ENCODE measurements around the gene DDR1.

DDR1 gene

GRCh38 chr6:30928677-30929076 is 44.4 kb downstream of the DDR1 start:
- Histone ChIP-seq H3K4me3 (ENCODE audit: severe bottlenecking) (no peak overlapping the region), H3K4me1 (ENCODE audit: insufficient read depth, poor library complexity, severe bottlenecking) (peaks cover 19% of the 10 kb centered on the region), H3K9me3 (ENCODE audit: severe bottlenecking) (peaks cover 6% of the 10 kb centered on the region), H3K27ac (ENCODE audit: poor library complexity, severe bottlenecking) (no peak overlapping the region), H3K27me3 (ENCODE audit: insufficient read depth, poor library complexity, severe bottlenecking) (no peaks in the 10 kb centered on the region), H3K36me3 (ENCODE audit: low read depth) (peaks cover 38% of the 10 kb centered on the region)
- TF ChIP-seq CTCF (IDR thresholded peaks at IDR 0.05; ENCODE audit: poor library complexity, severe bottlenecking): no peak
- ATAC-seq (ENCODE audit: low read depth) (no peak), DNase-seq (ENCODE audit: low spot score) (no peak)

- TF ChIP-seq CTCF (IDR thresholded peaks at IDR 0.05; ENCODE audit: poor library complexity, severe bottlenecking): no peak
- Histone ChIP-seq H3K4me3 (ENCODE audit: severe bottlenecking) (no peak overlapping the region), H3K27me3 (ENCODE audit: insufficient read depth, poor library complexity, severe bottlenecking) (no peaks in the 10 kb centered on the region), H3K36me3 (ENCODE audit: low read depth) (peaks cover 26% of the 10 kb centered on the region), H3K9me3 (ENCODE audit: severe bottlenecking) (peaks cover 6% of the 10 kb centered on the region), H3K4me1 (ENCODE audit: insufficient read depth, poor library complexity, severe bottlenecking) (peaks cover 25% of the 10 kb centered on the region), H3K27ac (ENCODE audit: poor library complexity, severe bottlenecking) (no peak overlapping the region)
- ATAC-seq (ENCODE audit: low read depth): no peak
- no peak for DNase-seq (ENCODE audit: low spot score)
These were observed 46.2 kb downstream of the DDR1 start for GRCh38 chr6:30930506-30930905.

- ATAC-seq (ENCODE audit: low read depth): no peak
- no peak for DNase-seq (ENCODE audit: low spot score)
- no peak overlapping the region for H3K4me3 ChIP-seq (ENCODE audit: severe bottlenecking)
- H3K36me3 ChIP-seq (ENCODE audit: low read depth): peaks cover 18% of the 10 kb centered on the region
- H3K4me1 ChIP-seq (ENCODE audit: insufficient read depth, poor library complexity, severe bottlenecking): peaks cover 21% of the 10 kb centered on the region
- no peaks in the 10 kb centered on the region for H3K27me3 ChIP-seq (ENCODE audit: insufficient read depth, poor library complexity, severe bottlenecking)
- H3K27ac ChIP-seq (ENCODE audit: poor library complexity, severe bottlenecking): no peak overlapping the region
- no peak for TF ChIP-seq CTCF (IDR thresholded peaks at IDR 0.05; ENCODE audit: poor library complexity, severe bottlenecking)
- peaks cover 6% of the 10 kb centered on the region for H3K9me3 ChIP-seq (ENCODE audit: severe bottlenecking)
These were observed 47.0 kb downstream of the DDR1 start for GRCh38 chr6:30931272-30931671.

DNA sequence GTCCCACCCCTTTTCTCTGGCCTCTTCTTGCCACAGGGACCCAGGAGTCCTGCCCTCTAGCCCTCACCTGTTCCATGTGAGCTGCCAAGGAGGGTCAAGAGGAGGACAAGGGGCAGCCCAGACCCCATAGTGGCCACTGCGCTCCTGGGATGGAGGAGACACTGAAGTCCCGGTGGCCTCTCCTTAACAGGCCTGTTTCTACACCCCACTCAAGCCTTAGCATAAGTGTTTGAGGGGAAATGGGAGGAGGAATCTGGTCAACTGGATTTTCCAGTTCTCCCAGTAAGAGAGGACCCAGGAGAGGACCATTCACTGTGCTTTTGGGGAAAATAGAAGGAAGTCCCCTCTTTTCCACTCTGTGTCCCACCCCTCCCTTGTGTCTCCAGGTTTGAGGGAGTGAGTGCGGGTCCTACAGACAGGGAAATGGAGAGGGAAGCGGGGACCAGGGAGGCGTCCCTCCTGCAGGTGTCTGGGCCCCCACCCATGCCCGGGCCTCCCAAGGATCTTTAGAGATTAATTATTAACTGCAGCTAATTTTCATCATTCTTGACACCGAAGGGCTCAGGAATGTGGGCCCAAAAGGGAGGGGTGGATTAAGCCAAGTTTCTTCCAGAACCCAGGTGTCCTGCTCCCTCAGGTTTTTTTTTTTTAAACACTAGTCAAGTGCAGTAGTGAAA is 47.8 kb downstream of the DDR1 start, which contains the start of gene SFTA2:
Gene SFTA2, minus strand, starts transcription at position 202 of the 677 bp plus-strand sequence. Its CDS starts 74 bp downstream, at position 128.
- DNase-seq (ENCODE audit: low spot score) (no peak), ATAC-seq (ENCODE audit: low read depth) (no peak)
- H3K27me3 ChIP-seq (ENCODE audit: insufficient read depth, poor library complexity, severe bottlenecking): no peaks in the 10 kb centered on the region
- H3K27ac ChIP-seq (ENCODE audit: poor library complexity, severe bottlenecking): no peak within 1 kb of the TSS
- H3K9me3 ChIP-seq (ENCODE audit: severe bottlenecking): peaks cover 6% of the 10 kb centered on the region
- no peak within 1 kb of the TSS for H3K4me3 ChIP-seq (ENCODE audit: severe bottlenecking)
- H3K36me3 ChIP-seq (ENCODE audit: low read depth): peaks cover 11% of the 10 kb centered on the region; the same call in 1 of the 2 replicates
- peaks cover 13% of the 10 kb centered on the region for H3K4me1 ChIP-seq (ENCODE audit: insufficient read depth, poor library complexity, severe bottlenecking)
- no peak for TF ChIP-seq CTCF (IDR thresholded peaks at IDR 0.05; ENCODE audit: poor library complexity, severe bottlenecking)
